Endothelial cell of umbilical vein (primary cell): ENCODE results near the gene RBM3. TPM values are rescaled to one million over a fixed set of nuclear protein-coding genes. Genes with fewer than 3 reads are reported as not detected.

Experiments
- BruUV-seq: library from RNA; stranded (reverse); fragments of 400-500 nt; replicated peaks from 2 replicates; lab custom pipeline; 2021; lab: Mats Ljungman, UMichigan
- CTCF ChIA-PET: fragments of 300-600, 350-600 bp; sonication (Branson Sonifier 250); formaldehyde crosslinking; loops from one replicate; lab custom pipeline; 2021; ENCODE audit warnings: antibody characterized with exemption, inconsistent platforms; lab: Charles Lee
- POLR2A ChIA-PET: fragments of 300-600, 350-600 bp; sonication (Branson Sonifier 250); formaldehyde crosslinking; loops from one replicate; lab custom pipeline; 2021; ENCODE audit warnings: antibody characterized with exemption, inconsistent platforms; lab: Charles Lee
- DNase-seq: peaks from one replicate; pipeline ENCODE4 v3.0.0-alpha.2; 2011; ENCODE audit warnings: low read depth, low spot score
- FAIRE-seq: peaks from 2 replicates; lab custom pipeline; 2011; peaks lifted over from hg19 to GRCh38; lab: Jason Lieb, UNC
- H2AFZ ChIP-seq: 2 replicates; pipeline ENCODE4 v1.6.0; 2012; ENCODE audit warnings: low read depth, low read length, control low read depth, inconsistent platforms
- H3K27ac ChIP-seq: 2 replicates; pipeline ENCODE4 v1.5.1; 2011; ENCODE audit warnings: low read depth, mild to moderate bottlenecking, control low read depth, low read length, moderate library complexity; ENCODE audit not compliant: insufficient read depth
- H3K27me3 ChIP-seq, 2 experiments: 2 replicates each; pipeline versions ENCODE4 v1.6.0 to v1.6.1; 2011; ENCODE audit warnings: low read length in 2 of 2, mixed read lengths in 1 of 2; ENCODE audit not compliant: control insufficient read depth in 2 of 2, insufficient read depth in 2 of 2
- H3K36me3 ChIP-seq, 2 experiments: 2 replicates in 1 of 2; 3 replicates in 1 of 2; pipeline ENCODE4 v1.5.1; 2011; ENCODE audit warnings: low read length in 2 of 2, mild to moderate bottlenecking in 1 of 2, moderate library complexity in 1 of 2; ENCODE audit not compliant: control insufficient read depth in 2 of 2, insufficient read depth in 2 of 2; ENCODE audit errors: extremely low read depth in 1 of 2
- H3K4me1 ChIP-seq: 3 replicates; pipeline ENCODE4 v1.5.1; 2011; ENCODE audit warnings: mild to moderate bottlenecking, low read length; ENCODE audit not compliant: control insufficient read depth, insufficient read depth; ENCODE audit errors: extremely low read depth
- H3K4me2 ChIP-seq: 2 replicates; pipeline ENCODE4 v1.6.1; 2011; ENCODE audit warnings: low read length, control low read depth, mixed read lengths; ENCODE audit not compliant: insufficient read depth
- H3K4me3 ChIP-seq, 3 experiments: fragments of 200-600 bp in 1 of 3; sonication (generic), shearing (Covaris generic) in 1 of 3; replicated peaks in 1 of 3; 2 replicates each; pipeline ENCODE4 v1.5.1; 2011 to 2016; ENCODE audit warnings: control low read depth in 3 of 3, low read length in 3 of 3, mild to moderate bottlenecking in 2 of 3, inconsistent platforms in 1 of 3, low read depth in 1 of 3, moderate library complexity in 1 of 3; ENCODE audit not compliant: insufficient read depth in 1 of 3
- H3K79me2 ChIP-seq: 2 replicates; pipeline ENCODE4 v1.6.0; 2012; ENCODE audit warnings: low read length, inconsistent platforms; ENCODE audit not compliant: control insufficient read depth, insufficient read depth
- H3K9ac ChIP-seq: replicated peaks from 2 replicates; pipeline ENCODE3; 2011; ENCODE audit warnings: low read length, control low read depth; ENCODE audit not compliant: insufficient read depth; ENCODE audit errors: extremely low read depth
- H3K9me1 ChIP-seq: replicated peaks from 3 replicates; pipeline ENCODE4 v1.6.0; 2011; ENCODE audit warnings: mild to moderate bottlenecking, low read length; ENCODE audit not compliant: control insufficient read depth, insufficient read depth; ENCODE audit errors: extremely low read depth
- H3K9me3 ChIP-seq: replicated peaks from 2 replicates; pipeline ENCODE4 v1.5.1; 2012; ENCODE audit warnings: low read length, inconsistent platforms; ENCODE audit not compliant: control insufficient read depth, insufficient read depth
- H4K20me1 ChIP-seq: replicated peaks from 2 replicates; pipeline ENCODE3; 2011; ENCODE audit warnings: mild to moderate bottlenecking, low read length; ENCODE audit not compliant: control insufficient read depth, insufficient read depth; ENCODE audit errors: extremely low read depth
- CTCF ChIP-seq, 2 donors: IDR thresholded peaks; 1 replicate in 1 of 2; 2 replicates in 1 of 2; pipeline ENCODE4 v1.5.1; 2011; ENCODE audit warnings: low read length in 2 of 2, mild to moderate bottlenecking in 2 of 2, moderate library complexity in 2 of 2, control low read depth in 1 of 2, inconsistent platforms in 1 of 2, low read depth in 1 of 2; ENCODE audit not compliant: insufficient read depth in 1 of 2; ENCODE audit errors: extremely low read depth in 1 of 2
- EZH2 ChIP-seq: IDR thresholded peaks from 2 replicates; pipeline ENCODE4 v1.6.1; 2012; ENCODE audit warnings: borderline replicate concordance, low read depth, mild to moderate bottlenecking, moderate library complexity, low read length, inconsistent platforms; ENCODE audit not compliant: severe bottlenecking
- FOS ChIP-seq: IDR thresholded peaks from 2 replicates; pipeline ENCODE4 v1.6.1; 2011; ENCODE audit warnings: mild to moderate bottlenecking, low read length, moderate library complexity, borderline replicate concordance; ENCODE audit not compliant: insufficient read depth
- GATA2 ChIP-seq: IDR thresholded peaks from 2 replicates; pipeline ENCODE4 v1.7.0; 2011; ENCODE audit warnings: low read depth, mild to moderate bottlenecking, moderate library complexity, mixed read lengths, low read length; ENCODE audit not compliant: insufficient read length, insufficient read depth
- JUN ChIP-seq: IDR thresholded peaks from 2 replicates; pipeline ENCODE4 v1.6.1; 2011; ENCODE audit warnings: borderline replicate concordance, low read depth; ENCODE audit not compliant: insufficient read length, insufficient read depth
- MAX ChIP-seq: IDR thresholded peaks from 2 replicates; pipeline ENCODE4 v1.6.1; 2011; ENCODE audit not compliant: insufficient read depth, insufficient read length
- MYC ChIP-seq: IDR thresholded peaks from one replicate; pipeline ENCODE4 v1.6.1; 2011; ENCODE audit warnings: mild to moderate bottlenecking, low read depth, low read length
- POLR2A ChIP-seq: IDR thresholded peaks from 2 replicates; pipeline ENCODE4 v1.6.1; 2012; ENCODE audit warnings: low read depth, mild to moderate bottlenecking, control low read depth, low read length
- POLR2AphosphoS5 ChIP-seq: IDR thresholded peaks from 2 replicates; pipeline ENCODE4 v1.6.1; 2012; ENCODE audit warnings: low read depth, mild to moderate bottlenecking, control low read depth, low read length, moderate library complexity; ENCODE audit not compliant: insufficient read depth
- dilution Hi-C: fragments of 300-500 bp; cut with MboI; formaldehyde crosslinking; loops from one replicate; pipeline ENCODE4 v1.15.0; 2019; ENCODE audit warnings: low sequenced_read_pairs; ENCODE audit not compliant: extremely low pct_ligation_motif_present
- intact Hi-C: fragments of 100-400 bp; cut with micrococcal nuclease; formaldehyde crosslinking; loops from one replicate; pipeline ENCODE4 v1.10.0; 2022
- polyA plus RNA-seq, 4 experiments: library from polyadenylated mRNA; depleted of rRNA in 3 of 4; stranded (reverse) in 3 of 4; unstranded in 1 of 4; fragments of >200 nt; gene quantifications; 2 replicates each; pipeline versions ENCODE4 v1.2.1 to v1.2.3, GENCODE V29; 2011 to 2012; ENCODE audit warnings: missing spikeins in 1 of 4
- total RNA-seq: library from RNA; stranded (reverse); gene quantifications from 2 replicates; pipeline ENCODE4 v1.2.3, GENCODE V29; 2021

The RBM3 gene
- total and polyA plus RNA-seq, 2 donors (not counting 3 experiments of a cell fraction or from before 2014, with no cell fraction given): 313 to 477 TPM

DNA sequence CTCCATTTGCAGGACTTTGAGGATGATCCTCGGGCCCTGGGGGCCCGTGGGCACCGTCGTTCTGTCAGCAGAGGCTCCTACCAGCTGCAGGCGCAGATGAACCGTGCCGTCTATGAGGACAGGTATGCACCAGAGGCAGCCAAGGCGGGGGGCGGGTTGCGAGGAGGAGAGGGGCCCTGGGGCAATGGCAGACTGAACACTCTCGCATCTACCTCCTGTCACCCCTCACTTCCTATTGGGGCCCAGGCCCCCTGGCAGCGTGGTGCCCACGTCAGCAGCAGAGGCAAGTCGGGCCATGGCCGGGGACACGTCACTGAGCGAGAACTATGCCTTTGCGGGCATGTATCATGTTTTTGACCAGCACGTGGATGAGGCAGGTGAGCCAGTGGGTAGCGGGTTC, 25.1 kb downstream of the RBM3 start:
- ChIA-PET POLR2A (no interaction called here), CTCF (no interaction called here)
- H3K9me3 ChIP-seq: no peaks in the 10 kb centered on the region
- peaks cover 3 to 25% of the 10 kb centered on the region in 2 experiments for H3K36me3 ChIP-seq
- peaks cover 9% of the 10 kb centered on the region for H3K4me1 ChIP-seq
- H2AFZ ChIP-seq: no peak overlapping the region
- dilution Hi-C loops: no loop called here
- intact Hi-C loops: loop anchor here (10.0 kb wide), 1 partner anchor 515 kb away; no protein-coding TSS in a partner anchor
- no peak overlapping the region for H3K4me2 ChIP-seq
- peaks cover 9% of the 10 kb centered on the region for H3K79me2 ChIP-seq
- TF ChIP-seq MAX (no peak), POLR2A (no peak), GATA2 (no peak)
- no peak for DNase-seq
- no peak overlapping the region for H3K4me3 ChIP-seq
- no peak overlapping the region for H3K27ac ChIP-seq
- BruUV-seq: no TSS peak
- no peak for FAIRE-seq
- no peaks in the 10 kb centered on the region for H3K27me3 ChIP-seq
- no peaks in the 10 kb centered on the region for H3K9me1 ChIP-seq
- no peak overlapping the region for H3K9ac ChIP-seq
- H4K20me1 ChIP-seq: no peaks in the 10 kb centered on the region

DNA sequence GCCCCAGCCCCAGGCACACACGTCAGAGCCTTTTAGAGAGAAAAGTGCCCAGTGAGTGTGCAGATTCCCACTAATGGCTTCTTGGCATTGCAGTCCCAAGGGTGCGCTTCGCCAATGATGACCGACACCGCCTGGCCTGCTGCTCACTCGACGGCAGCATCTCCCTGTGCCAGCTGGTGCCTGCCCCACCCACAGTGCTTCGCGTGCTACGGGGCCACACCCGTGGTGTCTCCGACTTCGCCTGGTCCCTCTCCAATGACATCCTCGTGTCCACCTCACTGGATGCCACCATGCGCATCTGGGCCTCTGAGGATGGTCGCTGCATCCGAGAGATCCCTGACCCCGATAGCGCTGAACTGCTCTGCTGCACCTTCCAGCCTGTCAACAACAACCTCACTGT, 25.9 kb downstream of the RBM3 start:
- Histone ChIP-seq H4K20me1 (no peaks in the 10 kb centered on the region), H3K4me2 (no peak overlapping the region), H3K36me3 (peaks cover 3 to 30% of the 10 kb centered on the region in 2 experiments), H3K4me1 (peaks cover 9% of the 10 kb centered on the region), H3K27ac (no peak overlapping the region), H3K4me3 (no peak overlapping the region), H3K9me1 (no peaks in the 10 kb centered on the region), H3K79me2 (peaks cover 9% of the 10 kb centered on the region), H3K9me3 (no peaks in the 10 kb centered on the region), H3K9ac (no peak overlapping the region), H2AFZ (no peak overlapping the region), H3K27me3 (no peaks in the 10 kb centered on the region)
- no peak for TF ChIP-seq MYC
- TF ChIP-seq POLR2AphosphoS5: no peak
- TF ChIP-seq GATA2: no peak
- no peak for TF ChIP-seq EZH2
- TF ChIP-seq FOS: no peak
- no peak for TF ChIP-seq POLR2A
- no peak for TF ChIP-seq CTCF (IDR thresholded peaks at IDR 0.05; ENCODE audit: extremely low read depth in 1 of 2, insufficient read depth in 1 of 2, low read depth in 1 of 2, low read length in 2 of 2)
- TF ChIP-seq JUN: no peak
- no peak for TF ChIP-seq MAX
- ChIA-PET POLR2A (no interaction called here), CTCF (no interaction called here)
- dilution Hi-C loops: no loop called here
- no peak for FAIRE-seq
- DNase-seq: no peak
- intact Hi-C loops: no loop called here
- BruUV-seq: no TSS peak
